Kidney (tissue), 14 donors: Measurements from ENCODE around the gene CHN2. TPM values are rescaled to one million over a fixed set of nuclear protein-coding genes. Genes with fewer than 3 reads are reported as not detected.

Experiments used
- DNase-seq, 5 donors: peaks; one replicate each; pipeline ENCODE4 v3.0.0-alpha.2; 2013 to 2020
- FAIRE-seq: peaks from 2 replicates; lab custom pipeline; 2012; peaks lifted over from hg19 to GRCh38; lab: Jason Lieb, UNC
- H3K27ac ChIP-seq, 2 donors: one replicate each; pipeline ENCODE4 v1.7.0; 2013; ENCODE audit warnings: low read depth in 2 of 2, low read length in 2 of 2, inconsistent platforms in 1 of 2
- H3K27me3 ChIP-seq: one replicate; pipeline ENCODE4 v1.7.1; 2013; ENCODE audit warnings: low read length, inconsistent platforms; ENCODE audit not compliant: control insufficient read depth, insufficient read depth
- H3K36me3 ChIP-seq, 3 donors: one replicate each; pipeline versions ENCODE4 v1.7.0 to v1.7.1; 2013; ENCODE audit warnings: low read length in 3 of 3, control low read depth in 1 of 3, inconsistent platforms in 1 of 3; ENCODE audit not compliant: insufficient read depth in 3 of 3, control insufficient read depth in 2 of 3
- H3K4me1 ChIP-seq, 3 donors: one replicate each; pipeline versions ENCODE4 v1.7.0 to v1.7.1; 2013; ENCODE audit warnings: low read length in 3 of 3, inconsistent platforms in 1 of 3, low read depth in 1 of 3; ENCODE audit not compliant: control insufficient read depth in 2 of 3, insufficient read depth in 2 of 3
- H3K4me3 ChIP-seq, 3 donors: one replicate each; pipeline versions ENCODE4 v1.7.0 to v1.8.1; 2013; ENCODE audit warnings: low read length in 3 of 3, control low read depth in 1 of 3, inconsistent platforms in 1 of 3
- H3K9ac ChIP-seq, 3 donors: one replicate each; pipeline versions ENCODE4 v1.7.0 to v1.7.1; 2013; ENCODE audit warnings: low read length in 3 of 3, control low read depth in 1 of 3, inconsistent platforms in 1 of 3
- H3K9me3 ChIP-seq, 3 donors: one replicate each; pipeline versions ENCODE4 v1.7.0 to v1.7.1; 2013; ENCODE audit warnings: low read length in 3 of 3, control low read depth in 1 of 3, inconsistent platforms in 1 of 3; ENCODE audit not compliant: control insufficient read depth in 2 of 3, insufficient read depth in 1 of 3
- intact Hi-C: fragments of 100-400 bp; cut with DNase I; formaldehyde crosslinking; loops from one replicate; pipeline ENCODE4 v1.11.1; 2022
- polyA plus RNA-seq: library from polyadenylated mRNA; stranded (reverse); fragments of 350-450 nt; fragmentation: Illumina TruSeq; extraction: RNeasy Lipid Tissue Mini Kit (QIAGEN cat#74804); gene quantifications from one replicate; pipeline ENCODE4 v1.2.3, GENCODE V29; 2014; ENCODE audit warnings: low read depth, low replicate concordance; ENCODE audit not compliant: insufficient read depth
- total RNA-seq: library from RNA; stranded (reverse); fragmentation: NEBNext Ultra II Directional; extraction: Animal tissue kit (Norgen Biotek cat#: 25700); gene quantifications from one replicate; pipeline ENCODE4 v1.2.1, GENCODE V29; 2021
- TF ChIP-seq, protein P1 (sequence below): IDR thresholded peaks from 3 replicates; pipeline ENCODE4 v1.5.1; 2012; ENCODE audit warnings: mild to moderate bottlenecking, moderate library complexity, borderline replicate concordance; ENCODE audit not compliant: insufficient read depth; ENCODE audit errors: extremely low read depth
- donor health status: control.
- donor health status: control.
- donor health status: control.
- donor health status: control.
- donor health status: control.
- donor health status: DM: yes; HTN: yes; CAD: no.
- donor health status: Normal renal cell carcinoma (clear cell type).

CHN2 gene
- total and polyA plus RNA-seq, 2 donors from 2014 or later = 7.4 to 22.5 TPM

DNA sequence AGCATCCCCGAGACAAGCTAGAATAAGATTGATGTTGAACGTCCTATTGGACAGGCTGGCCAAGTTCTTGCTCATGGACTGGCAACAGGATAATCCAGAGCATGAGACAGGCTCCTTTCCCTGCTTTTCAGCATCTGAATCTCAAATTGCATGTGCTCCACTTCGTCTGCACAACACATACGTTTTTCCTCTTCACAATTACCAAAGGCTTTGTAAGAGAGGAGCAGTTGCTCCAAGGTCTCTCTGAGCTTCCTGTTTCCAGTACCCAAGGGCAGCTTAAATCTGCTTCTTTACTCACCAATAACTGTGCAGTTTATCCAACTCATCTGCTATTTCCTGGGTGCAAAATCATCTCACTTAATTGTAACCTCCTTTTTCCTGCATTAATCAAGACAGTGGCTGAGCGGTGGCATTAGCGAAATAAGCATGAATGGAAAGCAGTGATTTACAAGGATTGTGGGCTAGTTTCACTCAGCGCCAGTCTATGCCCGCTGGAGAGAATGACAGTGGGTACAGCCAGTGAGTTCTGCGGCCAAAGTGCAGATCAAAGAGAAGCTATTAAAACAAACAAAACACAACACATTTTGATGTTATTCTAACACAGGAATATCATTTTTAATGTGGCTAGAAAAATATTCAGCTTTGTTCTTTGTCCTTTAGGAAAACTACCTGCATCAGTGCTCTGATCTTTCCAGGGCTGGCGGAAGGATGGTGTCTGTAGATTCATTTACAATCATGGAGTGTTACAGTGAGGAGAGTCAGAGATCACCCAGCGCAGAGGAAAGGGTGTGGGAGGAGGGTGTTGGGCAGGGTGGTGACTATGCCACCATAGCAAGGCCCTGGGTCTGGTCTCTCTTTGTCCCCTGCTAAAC is 79.8 kb downstream of the CHN2 start:
- TF ChIP-seq, protein P1, sequence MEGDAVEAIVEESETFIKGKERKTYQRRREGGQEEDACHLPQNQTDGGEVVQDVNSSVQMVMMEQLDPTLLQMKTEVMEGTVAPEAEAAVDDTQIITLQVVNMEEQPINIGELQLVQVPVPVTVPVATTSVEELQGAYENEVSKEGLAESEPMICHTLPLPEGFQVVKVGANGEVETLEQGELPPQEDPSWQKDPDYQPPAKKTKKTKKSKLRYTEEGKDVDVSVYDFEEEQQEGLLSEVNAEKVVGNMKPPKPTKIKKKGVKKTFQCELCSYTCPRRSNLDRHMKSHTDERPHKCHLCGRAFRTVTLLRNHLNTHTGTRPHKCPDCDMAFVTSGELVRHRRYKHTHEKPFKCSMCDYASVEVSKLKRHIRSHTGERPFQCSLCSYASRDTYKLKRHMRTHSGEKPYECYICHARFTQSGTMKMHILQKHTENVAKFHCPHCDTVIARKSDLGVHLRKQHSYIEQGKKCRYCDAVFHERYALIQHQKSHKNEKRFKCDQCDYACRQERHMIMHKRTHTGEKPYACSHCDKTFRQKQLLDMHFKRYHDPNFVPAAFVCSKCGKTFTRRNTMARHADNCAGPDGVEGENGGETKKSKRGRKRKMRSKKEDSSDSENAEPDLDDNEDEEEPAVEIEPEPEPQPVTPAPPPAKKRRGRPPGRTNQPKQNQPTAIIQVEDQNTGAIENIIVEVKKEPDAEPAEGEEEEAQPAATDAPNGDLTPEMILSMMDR = no peak
- H3K27ac ChIP-seq = no peak overlapping the region

DNA sequence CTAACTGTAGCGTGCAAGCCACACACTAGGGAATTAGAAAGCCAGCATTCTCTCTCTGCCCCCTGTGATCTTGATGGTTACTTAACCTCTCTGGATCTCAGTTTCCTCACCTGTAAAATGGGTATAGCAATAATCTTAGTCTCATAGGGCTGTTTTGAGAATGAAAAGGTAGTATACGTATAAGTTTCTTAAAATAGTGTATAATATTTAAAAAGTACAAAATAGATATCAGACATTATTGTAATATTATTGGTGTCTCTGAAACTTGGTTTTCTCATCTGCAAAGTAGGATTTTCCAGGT is 80.4 kb downstream of the CHN2 start:
- intact Hi-C loops = no loop called here
- peaks cover 3 to 22% (median 20%) of the 10 kb centered on the region in 3 donors for H3K4me1 ChIP-seq
- no peak overlapping the region for H3K9ac ChIP-seq
- no peak for DNase-seq
- TF ChIP-seq, protein P1 = no peak
- FAIRE-seq = no peak
- H3K9me3 ChIP-seq = no peaks in the 10 kb centered on the region
- no peaks in the 10 kb centered on the region for H3K27me3 ChIP-seq
- no peaks in the 10 kb centered on the region for H3K36me3 ChIP-seq
- no peak overlapping the region for H3K27ac ChIP-seq
- H3K4me3 ChIP-seq = peak overlapping the region in 1 of 3 donors; percentile 35

More for the DNA sequence above, 79.8 kb downstream of the CHN2 start:
- H3K36me3 ChIP-seq = no peaks in the 10 kb centered on the region
- peaks cover 3 to 22% (median 20%) of the 10 kb centered on the region in 3 donors for H3K4me1 ChIP-seq
- intact Hi-C loops = no loop called here
- no peak overlapping the region for H3K9ac ChIP-seq
- no peaks in the 10 kb centered on the region for H3K27me3 ChIP-seq
- no peaks in the 10 kb centered on the region for H3K9me3 ChIP-seq
- DNase-seq = peak in 2 of 5 donors; percentile 42 to 43
- H3K4me3 ChIP-seq = peak overlapping the region in 1 of 3 donors; percentile 35
- no peak for FAIRE-seq

DNA sequence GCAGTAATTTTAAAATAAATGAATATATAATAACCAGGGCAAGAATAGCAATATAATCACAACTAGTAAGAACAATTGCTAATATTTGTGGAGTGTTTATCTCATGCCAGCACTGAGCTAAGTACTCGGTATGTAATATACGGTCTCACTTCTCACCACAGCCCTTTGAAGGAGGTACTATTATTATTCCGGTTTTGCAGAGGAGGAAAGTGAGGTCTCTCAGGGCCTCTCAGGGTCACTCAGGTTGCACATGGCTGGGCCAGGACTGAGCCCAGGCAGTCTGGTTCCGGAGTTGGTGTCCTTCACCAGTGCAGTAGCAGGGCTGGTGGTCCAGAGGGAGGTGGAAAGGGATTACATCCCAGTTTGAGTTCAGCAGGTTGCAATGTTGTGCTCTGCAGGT is 80.9 kb downstream of the CHN2 start:
- intact Hi-C loops = no loop called here
- no peak overlapping the region for H3K9ac ChIP-seq
- H3K27ac ChIP-seq = no peak overlapping the region
- H3K36me3 ChIP-seq = no peaks in the 10 kb centered on the region
- TF ChIP-seq, protein P1 = no peak
- DNase-seq (no peak), FAIRE-seq (no peak)
- no peak overlapping the region for H3K4me3 ChIP-seq
- peaks cover 3 to 22% (median 20%) of the 10 kb centered on the region in 3 donors for H3K4me1 ChIP-seq
- H3K27me3 ChIP-seq = no peaks in the 10 kb centered on the region
- H3K9me3 ChIP-seq = no peaks in the 10 kb centered on the region
